Left renal cortex interstitium (tissue), 4 donors: ENCODE data around the gene OTOG. TPM values are rescaled to one million over a fixed set of nuclear protein-coding genes. Genes with fewer than 3 reads are reported as not detected.

Experiments
- DNase-seq, 4 donors: peaks; one replicate each; pipeline ENCODE4 v3.0.0-alpha.2; 2013; ENCODE audit warnings: low read depth in 4 of 4, low spot score in 2 of 4, missing footprints in 1 of 4
- polyA plus RNA-seq, 4 donors: library from polyadenylated mRNA; unstranded; fragments of 120-200 nt; gene quantifications; one replicate each; pipeline ENCODE4 v1.2.1, GENCODE V29; 2013; ENCODE audit not compliant: insufficient read length in 4 of 4

The OTOG gene
- polyA plus RNA-seq, 4 donors = 0.11 to 0.90 (median 0.24) TPM

GRCh38 chr11:17642980-17643379 is 95.9 kb downstream of the OTOG start:
- DNase-seq = no peak

- DNase-seq = no peak
Measured at GRCh38 chr11:17643506-17644405, 96.7 kb downstream of the OTOG start.

GRCh38 chr11:17645190-17645970 is 98.3 kb downstream of the OTOG start:
- no peak for DNase-seq

DNA sequence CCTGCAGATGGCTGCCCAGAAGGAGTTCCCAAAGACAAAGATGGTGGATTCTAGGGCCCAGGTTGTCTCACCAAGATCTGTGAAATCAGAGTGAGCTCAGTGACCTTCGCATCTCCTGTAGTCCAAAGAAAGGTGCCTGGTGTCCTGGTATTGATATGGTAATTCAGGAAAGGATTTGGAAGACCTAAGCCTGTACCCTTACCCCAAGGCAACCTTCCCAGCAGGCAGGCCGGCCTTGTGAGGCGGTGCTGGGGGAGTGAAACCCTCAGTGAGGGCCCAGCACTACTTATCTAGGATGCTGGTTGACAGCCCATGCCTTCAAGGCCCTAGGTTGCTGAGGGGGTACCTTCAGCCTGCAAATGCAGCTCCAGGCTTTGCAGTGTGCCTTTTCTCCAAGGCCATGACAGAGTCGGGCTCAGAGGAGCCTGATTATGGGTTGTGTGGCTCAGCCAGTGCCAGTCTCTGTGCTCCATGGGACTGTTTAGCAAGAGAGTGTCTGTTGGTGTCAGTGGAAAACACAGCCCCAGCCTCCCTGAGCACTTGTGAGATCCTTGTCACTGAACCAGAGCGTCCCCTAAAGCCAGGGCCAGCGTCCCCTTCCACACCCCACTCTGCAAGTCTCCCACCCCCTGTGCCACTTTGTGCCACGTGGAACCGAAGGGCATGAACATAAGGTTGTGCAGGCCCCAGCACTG is 99.5 kb downstream of the OTOG start:
- DNase-seq = no peak

- DNase-seq = no peak
Measured at GRCh38 chr11:17648528-17648927, 101.5 kb downstream of the OTOG start.

DNA sequence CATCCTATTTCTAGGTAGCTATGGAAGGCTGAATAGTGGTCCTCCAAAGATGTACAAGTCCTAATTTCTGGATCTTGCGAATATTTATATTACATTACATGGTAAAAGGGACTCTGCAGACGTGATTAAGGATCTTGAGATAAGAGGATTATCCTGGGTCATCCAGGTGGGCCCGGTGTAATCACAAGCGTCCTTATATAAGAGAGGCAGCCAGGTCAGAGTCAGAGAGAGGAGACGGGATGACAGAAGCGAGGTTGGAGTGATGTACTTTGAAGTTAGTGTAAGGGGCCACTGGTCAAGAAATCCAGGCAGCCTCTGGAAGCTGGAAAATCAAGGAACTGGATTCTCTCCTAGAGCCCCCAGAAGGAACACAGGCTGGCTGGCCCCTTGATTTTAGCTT is 102.2 kb downstream of the OTOG start:
- no peak for DNase-seq

DNA sequence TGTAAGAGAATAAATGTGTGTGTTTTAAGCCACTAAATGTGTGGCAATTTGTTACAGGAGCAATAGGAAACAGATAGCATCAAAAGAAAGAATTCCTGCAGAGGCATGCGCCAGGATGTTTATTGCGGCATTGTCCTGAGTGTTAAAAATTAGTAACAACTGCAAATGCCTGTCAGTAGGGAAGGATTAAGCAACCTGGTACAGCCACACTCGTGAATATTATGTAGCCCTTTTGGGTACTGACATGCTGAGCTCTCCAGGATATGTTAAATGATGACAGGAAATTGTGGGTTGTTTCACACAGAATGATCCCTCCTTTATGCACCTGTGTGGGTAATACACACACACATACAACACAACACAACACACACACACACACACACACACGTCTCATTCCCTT is 102.6 kb downstream of the OTOG start:
- no peak for DNase-seq

GRCh38 chr11:17650127-17650911 is 103.3 kb downstream of the OTOG start:
- DNase-seq = no peak

DNA sequence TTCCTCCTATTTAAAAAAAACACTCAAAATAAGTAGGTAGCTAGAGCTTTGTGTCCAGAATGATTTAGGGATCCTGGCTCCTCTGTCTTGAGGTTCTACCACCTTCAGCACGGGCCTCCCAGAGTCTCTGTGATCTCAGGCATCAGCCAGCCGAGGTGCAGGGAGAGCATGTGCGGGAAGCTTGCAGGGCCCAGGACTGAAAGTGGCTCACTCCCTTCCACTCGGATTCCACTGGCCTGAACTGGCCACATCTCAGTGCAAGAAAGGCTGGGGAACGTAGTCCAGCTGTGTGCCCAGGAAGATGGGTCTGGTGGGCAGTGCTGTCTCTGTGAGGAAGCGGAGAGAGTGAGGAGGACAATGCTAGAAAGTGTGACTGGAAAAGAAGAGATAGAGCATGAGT is 104.0 kb downstream of the OTOG start:
- no peak for DNase-seq

GRCh38 chr11:17651681-17652080 is 104.6 kb downstream of the OTOG start:
- DNase-seq = no peak

DNA sequence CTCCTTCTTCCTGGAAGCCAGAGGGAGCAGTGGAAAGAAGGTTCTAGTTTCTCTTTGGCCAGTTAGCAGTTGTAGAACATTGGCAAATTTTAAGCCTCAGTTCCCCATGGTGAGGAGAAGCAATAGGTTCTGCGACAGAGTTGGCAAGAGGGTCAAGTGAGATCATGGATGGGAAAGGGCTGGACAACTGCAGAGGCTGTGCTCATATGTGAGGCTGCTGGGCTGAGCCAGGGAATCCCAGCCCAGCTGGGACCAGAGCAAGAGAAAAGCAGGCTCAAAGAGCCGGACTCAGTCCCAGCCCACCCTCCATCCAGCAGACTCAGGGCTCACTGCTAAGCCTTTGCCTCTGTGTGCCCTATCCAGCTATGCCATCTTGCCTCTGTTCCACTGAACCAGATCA is 105.5 kb downstream of the OTOG start:
- DNase-seq = no peak

DNA sequence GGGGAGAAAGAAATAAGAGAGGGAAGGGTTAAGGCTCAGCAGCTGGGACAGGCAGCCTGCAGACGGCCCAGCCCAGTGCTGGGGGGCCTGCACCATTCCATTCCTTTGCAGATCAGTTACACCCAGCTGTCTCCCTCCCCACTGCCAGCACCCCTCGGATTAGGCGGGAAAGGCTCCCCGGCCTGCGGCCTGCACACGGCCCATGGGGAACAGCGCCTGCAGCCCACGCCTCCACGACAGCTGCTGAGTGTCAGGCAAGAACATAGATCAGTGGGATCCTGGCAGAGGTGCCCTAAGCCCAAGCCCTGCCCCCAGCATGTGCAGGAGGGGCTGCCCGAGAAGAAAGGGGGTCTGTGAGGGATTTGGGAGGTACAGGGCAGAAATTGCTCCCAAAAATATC is 106.6 kb downstream of the OTOG start:
- DNase-seq = no peak

DNA sequence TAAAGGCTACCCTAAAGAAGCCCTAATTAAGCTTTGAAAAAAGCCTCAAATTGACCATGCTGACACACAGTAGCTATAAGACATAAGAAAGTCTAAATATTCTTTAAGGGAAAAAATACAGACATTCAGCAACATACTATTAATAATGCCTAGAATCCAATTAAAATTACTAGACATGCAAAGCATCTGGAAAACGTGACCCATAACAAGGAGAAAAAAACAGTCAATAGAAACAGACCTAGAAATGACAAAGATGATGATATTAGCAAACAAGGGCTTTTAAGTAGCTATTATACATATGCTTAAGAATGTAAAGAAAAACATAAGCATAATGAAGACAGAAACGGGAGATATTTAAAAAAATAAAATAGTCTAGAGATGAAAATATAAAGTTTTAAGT is 108.6 kb downstream of the OTOG start:
- DNase-seq = no peak

- DNase-seq = no peak
Measured at GRCh38 chr11:17658211-17658610, 111.2 kb downstream of the OTOG start.

- DNase-seq = no peak
Measured at GRCh38 chr11:17668166-17668565, 121.1 kb downstream of the OTOG start.

GRCh38 chr11:17672469-17672868 is 125.4 kb downstream of the OTOG start:
- DNase-seq = no peak

DNA sequence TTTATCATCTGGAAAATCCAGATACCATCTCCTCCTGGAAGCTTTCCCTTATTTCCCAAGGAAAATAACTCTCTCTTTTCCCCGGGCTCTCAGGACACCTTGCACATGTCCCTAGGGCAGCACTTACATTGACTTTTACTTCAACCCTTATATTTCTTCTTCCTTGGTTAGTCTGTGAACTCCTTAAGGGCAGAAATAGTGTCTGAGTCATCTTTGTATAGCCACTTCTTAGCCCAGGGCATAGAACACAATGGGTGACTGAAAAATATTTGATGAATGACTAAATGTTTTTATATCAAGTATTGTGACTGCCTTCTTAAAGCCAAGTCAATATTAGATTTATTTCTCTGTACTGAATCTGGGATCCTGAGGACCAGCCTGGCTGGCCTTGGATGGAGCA is 126.9 kb downstream of the OTOG start:
- no peak for DNase-seq

GRCh38 chr11:17682848-17683247 is 135.8 kb downstream of the OTOG start:
- no peak for DNase-seq

DNA sequence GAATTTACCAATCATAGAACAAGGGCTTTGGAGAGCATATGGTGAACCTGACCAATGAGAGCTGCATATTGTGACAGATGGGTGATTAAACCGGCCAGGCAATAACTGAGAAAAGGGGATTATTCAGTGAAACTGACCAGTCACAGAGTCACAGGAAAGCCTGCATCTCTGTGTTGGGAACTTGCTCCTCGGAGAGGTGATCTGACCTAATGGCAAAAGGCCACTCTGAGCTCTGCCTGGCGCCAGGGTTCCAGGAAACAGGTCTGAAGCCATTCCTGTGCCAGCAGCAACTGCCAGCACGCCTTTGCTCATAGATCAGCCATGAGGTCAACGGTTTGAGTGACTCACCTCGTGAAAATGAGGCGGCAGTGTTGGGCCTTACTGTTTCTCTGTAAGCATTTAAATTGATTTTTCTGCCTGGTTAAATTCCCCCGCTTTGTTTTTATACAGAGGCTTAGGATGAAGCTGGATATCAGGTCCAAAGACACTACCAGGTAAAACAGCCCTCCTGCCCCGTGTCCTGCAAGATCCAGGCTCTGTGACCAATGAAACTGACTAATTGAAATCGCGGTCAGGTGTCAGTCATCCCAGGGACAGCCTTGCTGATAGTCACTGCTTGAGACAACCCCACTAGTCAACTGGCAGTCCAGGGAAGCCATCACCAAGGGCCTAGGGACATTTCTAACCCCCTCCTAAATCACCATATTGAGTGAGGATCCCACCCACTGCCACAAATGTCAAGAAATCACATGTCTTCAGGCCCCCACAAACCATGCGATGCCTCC is 136.5 kb downstream of the OTOG start:
- DNase-seq = no peak

DNA sequence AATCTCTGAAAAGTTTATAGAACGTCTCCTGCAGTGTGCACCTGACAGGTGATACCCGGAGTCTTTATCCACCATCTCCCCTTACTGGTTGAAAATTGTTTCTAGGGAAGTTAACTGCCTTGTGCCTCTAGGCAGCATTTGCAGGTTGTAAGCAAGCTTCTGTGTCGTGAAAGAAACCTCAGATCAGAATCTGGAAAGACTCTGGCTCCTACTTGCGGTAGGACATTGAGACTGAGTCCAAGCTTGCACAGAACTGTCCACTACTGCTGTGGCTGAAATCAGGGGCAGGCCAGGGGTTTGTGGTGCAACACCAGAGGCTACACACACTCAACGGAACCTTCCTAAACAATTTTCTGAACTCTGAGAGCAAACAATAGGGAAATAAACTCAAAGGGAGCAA is 137.5 kb downstream of the OTOG start:
- no peak for DNase-seq
